GM13976 (cell line): ENCODE data around the gene CUBN.

Experiments
- DNase-seq: peaks from one replicate; pipeline ENCODE4 v3.0.0; 2012; ENCODE audit warnings: low spot score
- CTCF ChIP-seq: IDR thresholded peaks from 2 replicates; pipeline ENCODE4 v1.5.1; 2012; ENCODE audit warnings: borderline replicate concordance, mild to moderate bottlenecking; ENCODE audit not compliant: insufficient read depth; ENCODE audit errors: extremely low read depth, missing control alignments, control extremely low read depth
- in situ Hi-C: fragments of 300-500 bp; cut with MboI; formaldehyde crosslinking; loops from one replicate; pipeline ENCODE4 v1.12.0; 2022; ENCODE audit warnings: low sequenced_read_pairs, mixed read lengths, inconsistent platforms; ENCODE audit not compliant: unreplicated experiment

The CUBN gene

GRCh38 chr10:16992611-16993119 lies 136.9 kb downstream of the CUBN start:
- no peak for DNase-seq
- in situ Hi-C loops: no loop called here
- no peak for TF ChIP-seq CTCF

- no peak for TF ChIP-seq CTCF
- in situ Hi-C loops: no loop called here
- no peak for DNase-seq
Observed at GRCh38 chr10:16991011-16991410, 138.6 kb downstream of the CUBN start.

GRCh38 chr10:16989826-16990293 lies 139.8 kb downstream of the CUBN start:
- no peak for TF ChIP-seq CTCF
- no peak for DNase-seq
- in situ Hi-C loops: no loop called here

GRCh38 chr10:16988900-16989299 lies 140.7 kb downstream of the CUBN start:
- in situ Hi-C loops: no loop called here
- no peak for DNase-seq
- no peak for TF ChIP-seq CTCF

- no peak for TF ChIP-seq CTCF
- in situ Hi-C loops: no loop called here
- DNase-seq: no peak
Observed at GRCh38 chr10:16987976-16988610, 141.5 kb downstream of the CUBN start.

GRCh38 chr10:16987206-16987621 lies 142.4 kb downstream of the CUBN start:
- no peak for TF ChIP-seq CTCF
- in situ Hi-C loops: no loop called here
- no peak for DNase-seq
